DOHH2 (cell line): Measurements from ENCODE around the gene HTR1A.

ENCODE experiments used
- CTCF ChIP-seq: fragments of 200-600 bp; sonication (generic); IDR thresholded peaks from one replicate; pipeline ENCODE4 v1.5.1; 2014; ENCODE audit warnings: antibody characterized with exemption, mild to moderate bottlenecking, low read depth, low read length; ENCODE audit not compliant: poor library complexity, severe bottlenecking
- EZH2phosphoT487 ChIP-seq: fragments of 200-600 bp; sonication (generic); IDR thresholded peaks from 2 replicates; pipeline ENCODE4 v1.6.1; 2017; ENCODE audit warnings: borderline replicate concordance, mild to moderate bottlenecking, antibody characterized with exemption, low read length, moderate library complexity, mixed read lengths

- TF ChIP-seq CTCF (no peak), EZH2phosphoT487 (no peak)
Measured at GRCh38 chr5:63931836-63932235, 30.4 kb downstream of the HTR1A start.
